ENCODE data around the gene NGF. TPM values are rescaled to one million over a fixed set of nuclear protein-coding genes. Genes with fewer than 3 reads are reported as not detected.

NGF gene
- total RNA-seq, 1 donor from 2014 or later = 2.7 TPM

- no peak for DNase-seq (ENCODE audit: low read depth)
- no peak for TF ChIP-seq CTCF (conservative IDR thresholded peaks at IDR 0.05; ENCODE audit: low read depth, low read length)
Observed at GRCh38 chr1:115284209-115284608, 53.8 kb downstream of the NGF start.

GRCh38 chr1:115283681-115284146 lies 54.3 kb downstream of the NGF start:
- H3K4me3 ChIP-seq (ENCODE audit: low read depth, low read length) = no peak overlapping the region
- no peak for TF ChIP-seq CTCF (conservative IDR thresholded peaks at IDR 0.05; ENCODE audit: low read depth, low read length)
- DNase-seq (ENCODE audit: low read depth) = no peak

More at GRCh38 chr1:115284209-115284608, 53.8 kb downstream of the NGF start:
- no peak overlapping the region for H3K4me3 ChIP-seq (ENCODE audit: low read depth, low read length)

- TF ChIP-seq CTCF (conservative IDR thresholded peaks at IDR 0.05; ENCODE audit: low read depth, low read length) = no peak
- no peak overlapping the region for H3K4me3 ChIP-seq (ENCODE audit: low read depth, low read length)
- no peak for DNase-seq (ENCODE audit: low read depth)
Observed at GRCh38 chr1:115283249-115283648, 54.8 kb downstream of the NGF start.

- DNase-seq (ENCODE audit: low read depth) = no peak
- no peak overlapping the region for H3K4me3 ChIP-seq (ENCODE audit: low read depth, low read length)
- no peak for TF ChIP-seq CTCF (conservative IDR thresholded peaks at IDR 0.05; ENCODE audit: low read depth, low read length)
Observed at GRCh38 chr1:115282807-115283208, 55.2 kb downstream of the NGF start.

GRCh38 chr1:115281143-115281542 lies 56.9 kb downstream of the NGF start:
- no peak overlapping the region for H3K4me3 ChIP-seq (ENCODE audit: low read depth, low read length)
- no peak for DNase-seq (ENCODE audit: low read depth)
- no peak for TF ChIP-seq CTCF (conservative IDR thresholded peaks at IDR 0.05; ENCODE audit: low read depth, low read length)

GRCh38 chr1:115280064-115280463 lies 58.0 kb downstream of the NGF start:
- DNase-seq (ENCODE audit: low read depth) = no peak
- TF ChIP-seq CTCF (conservative IDR thresholded peaks at IDR 0.05; ENCODE audit: low read depth, low read length) = no peak
- H3K4me3 ChIP-seq (ENCODE audit: low read depth, low read length) = no peak overlapping the region

GRCh38 chr1:115278211-115278610 lies 59.8 kb downstream of the NGF start:
- H3K4me3 ChIP-seq (ENCODE audit: low read depth, low read length) = no peak overlapping the region
- no peak for TF ChIP-seq CTCF (conservative IDR thresholded peaks at IDR 0.05; ENCODE audit: low read depth, low read length)
- no peak for DNase-seq (ENCODE audit: low read depth)
